HG03439 (cell line): ENCODE results near the gene ANKRD31.
"Not testable (repeated sequence)": the region's sequence is repeated elsewhere in the genome, so short reads cannot be mapped to it uniquely, and the experiment has no call there.

ENCODE experiments used
- ATAC-seq: cut with Tn5 transposase; IDR thresholded peaks from one replicate; pipeline ENCODE4 v1.9.1; 2021; ENCODE audit warnings: mild to moderate bottlenecking, moderate library complexity; ENCODE audit not compliant: unreplicated experiment

Gene ANKRD31

GRCh38 chr5:75236322-75237316, at the start of gene ANKRD31:
ANKRD31 (minus strand) TSS chr5:75236878; CDS start chr5:75236686, 192 bp downstream.
- ATAC-seq, result peak; percentile 99

GRCh38 chr5:75286211-75286773, 49.6 kb upstream of the ANKRD31 start:
- no peak for ATAC-seq

DNA sequence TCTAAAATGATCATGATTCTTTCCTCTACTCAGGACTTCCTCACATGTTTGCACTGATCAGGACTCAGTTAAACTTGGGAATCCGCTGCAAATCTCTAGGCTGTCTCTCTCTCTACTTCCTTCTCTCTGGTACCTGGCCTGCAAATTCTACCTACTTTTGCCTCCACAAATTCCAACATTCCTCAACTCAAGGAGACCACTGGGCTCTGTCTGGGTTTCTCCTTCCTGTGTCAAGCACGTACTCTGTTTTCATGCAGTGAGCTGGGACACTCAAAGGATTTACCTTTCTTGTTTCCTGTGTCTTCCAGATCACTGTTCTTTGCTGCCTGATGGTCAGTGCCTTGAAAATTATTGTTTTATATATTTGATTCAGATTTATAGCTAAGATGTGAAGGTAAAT, 45.9 kb upstream of the ANKRD31 start:
- ATAC-seq, result no peak

DNA sequence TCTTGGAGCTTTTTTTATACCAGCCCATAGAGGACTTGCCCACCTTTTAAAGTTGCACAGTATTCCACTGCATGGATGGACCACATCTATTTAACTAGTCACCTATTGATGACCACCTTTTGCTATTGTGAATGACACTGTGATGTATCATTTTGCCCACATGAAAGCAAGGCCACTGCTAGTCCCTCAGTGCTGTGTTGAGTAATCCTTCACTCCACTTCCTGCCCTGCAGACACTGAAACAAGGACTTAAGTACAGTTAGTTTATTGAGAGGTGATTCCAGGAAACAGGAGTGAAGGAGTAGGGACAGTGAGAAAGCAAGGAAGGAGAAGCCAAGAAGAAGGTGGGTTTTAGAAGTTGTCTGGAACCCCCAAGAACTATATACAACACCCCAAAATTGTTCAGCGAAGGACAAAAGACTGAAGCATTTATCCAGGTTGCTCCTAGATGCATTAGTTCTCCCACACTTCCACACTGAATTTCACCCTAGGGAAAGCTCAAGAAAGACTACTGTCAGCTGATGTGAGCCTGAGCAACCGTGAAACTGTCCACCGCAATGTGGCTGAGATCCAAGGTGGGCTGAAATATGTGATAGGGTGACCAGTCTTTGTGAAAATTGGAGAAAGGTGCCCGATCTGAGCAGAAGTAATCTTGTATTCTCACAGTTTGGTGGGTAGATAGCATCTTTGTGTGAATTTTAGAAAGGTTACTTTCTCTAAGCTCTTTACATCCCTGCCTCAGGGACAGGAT, 45.2 kb upstream of the ANKRD31 start:
- ATAC-seq, result no peak

DNA sequence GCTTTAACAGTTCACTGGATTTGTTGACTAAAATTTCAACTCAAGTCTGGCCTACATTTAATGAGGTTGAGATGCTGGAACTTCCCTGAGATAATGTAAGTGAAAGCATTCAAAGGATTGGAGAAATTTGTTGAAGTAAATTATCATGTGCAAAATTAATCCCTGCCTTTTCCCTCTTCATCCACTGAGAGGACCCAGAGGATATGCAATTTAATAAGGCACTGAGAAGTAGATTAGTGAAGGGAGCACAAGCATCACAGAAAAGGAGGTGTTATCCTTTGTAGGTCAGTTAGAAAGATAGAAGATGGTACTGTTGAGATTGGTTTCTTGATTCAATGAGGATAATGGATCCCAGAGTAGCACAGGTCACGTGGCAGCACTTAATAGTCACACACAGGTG, 42.6 kb upstream of the ANKRD31 start:
- no peak for ATAC-seq

- ATAC-seq, result no peak
Measured at GRCh38 chr5:75277463-75277862, 40.8 kb upstream of the ANKRD31 start.

GRCh38 chr5:75275756-75276155, 39.1 kb upstream of the ANKRD31 start:
- ATAC-seq, result no peak

GRCh38 chr5:75275147-75275546, 38.5 kb upstream of the ANKRD31 start:
- no peak for ATAC-seq

DNA sequence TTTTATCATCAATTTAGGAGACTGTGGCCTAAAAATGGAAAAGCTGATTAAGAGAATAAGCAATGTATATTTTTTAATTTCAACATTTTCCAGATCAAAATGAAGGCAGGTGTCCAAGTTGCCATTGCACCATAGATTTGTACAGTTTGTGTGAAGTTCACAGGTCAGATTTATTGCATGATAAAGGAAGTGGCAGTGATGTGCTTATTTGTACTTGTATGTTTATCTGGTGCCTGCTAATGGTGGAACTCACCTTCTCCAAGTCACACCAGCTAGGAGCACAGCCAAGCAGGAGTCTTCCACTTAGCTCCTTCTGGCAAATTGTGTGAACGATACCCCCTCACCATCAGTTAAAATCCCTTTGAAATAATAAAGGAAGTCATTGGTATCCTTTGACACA, 37.8 kb upstream of the ANKRD31 start:
- no peak for ATAC-seq

DNA sequence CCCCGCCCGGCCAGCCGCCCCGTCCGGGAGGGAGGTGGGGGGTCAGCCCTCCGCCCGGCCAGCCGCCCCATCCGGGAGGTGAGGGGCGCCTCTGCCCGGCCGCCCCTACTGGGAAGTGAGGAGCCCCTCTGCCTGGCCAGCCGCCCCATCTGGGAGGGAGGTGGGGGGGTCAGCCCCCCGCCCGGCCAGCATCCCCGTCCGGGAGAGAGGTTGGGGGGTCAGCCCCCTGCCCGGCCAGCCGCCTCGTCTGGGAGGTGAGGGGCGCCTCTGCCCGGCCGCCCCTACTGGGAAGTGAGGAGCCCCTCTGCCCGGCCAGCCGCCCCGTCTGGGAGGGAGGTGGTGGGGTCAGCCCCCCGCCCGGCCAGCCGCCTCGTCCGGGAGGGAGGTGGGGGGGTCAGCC, 33.9 kb upstream of the ANKRD31 start:
- not testable (repeated sequence) for ATAC-seq

- ATAC-seq, result no peak
Measured at GRCh38 chr5:75265731-75266130, 29.1 kb upstream of the ANKRD31 start.

DNA sequence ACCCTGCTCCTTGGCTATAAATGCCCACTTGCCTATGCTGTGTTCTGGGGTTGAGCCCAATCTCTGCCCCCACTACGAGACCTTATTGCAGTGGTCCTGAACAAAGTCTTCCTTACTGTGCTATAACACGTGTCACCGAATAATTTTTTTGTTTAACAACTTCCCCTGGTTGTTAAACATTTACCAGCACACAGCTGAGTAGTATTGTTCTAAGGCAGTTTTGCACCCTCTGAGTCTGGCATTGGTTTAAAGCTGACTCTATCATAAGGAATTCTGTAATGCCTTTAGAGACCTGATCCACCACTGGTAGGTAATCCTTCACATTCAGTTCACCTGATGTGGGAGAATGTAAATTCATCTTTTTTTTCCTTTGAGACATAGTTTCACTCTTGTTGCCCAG, 25.6 kb upstream of the ANKRD31 start:
- ATAC-seq, result no peak

GRCh38 chr5:75260708-75261107, 24.0 kb upstream of the ANKRD31 start:
- no peak for ATAC-seq

DNA sequence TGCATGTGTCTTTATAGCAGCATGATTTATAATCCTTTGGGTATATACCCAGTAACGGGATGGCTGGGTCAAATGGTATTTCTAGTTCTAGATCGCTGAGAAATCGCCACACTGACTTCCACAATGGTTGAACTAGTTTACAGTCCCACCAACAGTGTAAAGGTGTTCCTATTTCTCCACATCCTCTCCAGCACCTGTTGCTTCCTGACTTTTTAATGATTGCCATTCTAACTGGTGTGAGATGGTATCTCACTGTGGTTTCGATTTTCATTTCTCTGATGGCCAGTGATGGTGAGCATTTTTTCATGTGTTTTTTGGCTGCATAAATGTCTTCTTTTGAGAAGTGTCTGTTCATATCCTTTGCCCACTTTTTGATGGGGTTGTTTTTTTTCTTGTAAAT, 13.8 kb upstream of the ANKRD31 start:
- ATAC-seq, result not testable (repeated sequence)

GRCh38 chr5:75245023-75245422, 8.3 kb upstream of the ANKRD31 start:
- no peak for ATAC-seq

GRCh38 chr5:75243510-75243909, 6.8 kb upstream of the ANKRD31 start:
- no peak for ATAC-seq

DNA sequence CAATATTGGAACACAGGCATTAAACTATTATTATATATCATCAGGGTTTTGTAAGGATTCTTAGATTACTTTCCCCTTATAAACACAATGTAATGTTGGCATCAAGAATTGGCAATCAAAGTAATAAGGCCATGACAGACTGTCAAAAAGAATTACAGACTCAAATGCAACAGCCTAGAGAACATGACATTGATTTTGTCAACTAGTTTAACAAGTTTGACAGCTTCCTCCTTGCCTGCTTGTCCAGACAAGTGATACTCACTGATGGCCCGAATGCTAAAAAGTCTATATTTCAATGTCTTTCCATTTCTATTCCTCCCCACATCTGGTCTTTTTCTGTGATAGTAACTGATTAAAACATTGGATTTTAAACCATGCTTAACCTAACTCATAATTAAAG, 6.4 kb upstream of the ANKRD31 start:
- ATAC-seq, result no peak

GRCh38 chr5:75242067-75242466, 5.4 kb upstream of the ANKRD31 start:
- ATAC-seq, result no peak

- no peak for ATAC-seq
Measured at GRCh38 chr5:75239681-75240080, 3.0 kb upstream of the ANKRD31 start.

- ATAC-seq, result no peak
Measured at GRCh38 chr5:75235711-75236110, 967 bp downstream of the ANKRD31 start.

- ATAC-seq, result no peak
Measured at GRCh38 chr5:75234251-75234650, 2.4 kb downstream of the ANKRD31 start.

- ATAC-seq, result no peak
Measured at GRCh38 chr5:75226916-75227315, 9.8 kb downstream of the ANKRD31 start.
